GM12801 (cell line): ENCODE measurements around the gene PDE4C.

Experiments
- TF ChIP-seq, protein P1 (sequence below): IDR thresholded peaks from one replicate; pipeline ENCODE4 v1.5.1; 2011; ENCODE audit warnings: control low read depth; ENCODE audit not compliant: insufficient read length; ENCODE audit errors: extremely low read depth

Gene PDE4C

DNA sequence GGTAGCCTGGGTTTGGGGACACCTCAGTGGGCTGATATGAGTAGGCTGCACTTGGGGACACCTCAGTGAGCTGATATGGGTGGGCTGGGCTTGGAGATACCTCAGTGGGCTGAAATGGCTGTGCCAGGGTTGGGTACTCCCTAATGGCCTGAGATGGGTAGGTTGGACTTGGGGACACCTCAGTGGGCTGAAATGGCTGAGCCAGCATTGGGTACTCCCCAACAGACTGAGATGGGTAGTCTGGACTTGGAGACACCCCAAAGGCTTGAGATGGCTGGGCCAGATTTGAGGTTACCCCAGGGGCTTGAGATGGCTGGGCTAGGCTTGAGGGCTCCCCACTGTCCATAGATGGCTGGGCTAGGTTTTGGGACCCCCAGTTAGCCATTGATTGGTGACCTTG is 35.9 kb upstream of the PDE4C start:
- TF ChIP-seq, protein P1, sequence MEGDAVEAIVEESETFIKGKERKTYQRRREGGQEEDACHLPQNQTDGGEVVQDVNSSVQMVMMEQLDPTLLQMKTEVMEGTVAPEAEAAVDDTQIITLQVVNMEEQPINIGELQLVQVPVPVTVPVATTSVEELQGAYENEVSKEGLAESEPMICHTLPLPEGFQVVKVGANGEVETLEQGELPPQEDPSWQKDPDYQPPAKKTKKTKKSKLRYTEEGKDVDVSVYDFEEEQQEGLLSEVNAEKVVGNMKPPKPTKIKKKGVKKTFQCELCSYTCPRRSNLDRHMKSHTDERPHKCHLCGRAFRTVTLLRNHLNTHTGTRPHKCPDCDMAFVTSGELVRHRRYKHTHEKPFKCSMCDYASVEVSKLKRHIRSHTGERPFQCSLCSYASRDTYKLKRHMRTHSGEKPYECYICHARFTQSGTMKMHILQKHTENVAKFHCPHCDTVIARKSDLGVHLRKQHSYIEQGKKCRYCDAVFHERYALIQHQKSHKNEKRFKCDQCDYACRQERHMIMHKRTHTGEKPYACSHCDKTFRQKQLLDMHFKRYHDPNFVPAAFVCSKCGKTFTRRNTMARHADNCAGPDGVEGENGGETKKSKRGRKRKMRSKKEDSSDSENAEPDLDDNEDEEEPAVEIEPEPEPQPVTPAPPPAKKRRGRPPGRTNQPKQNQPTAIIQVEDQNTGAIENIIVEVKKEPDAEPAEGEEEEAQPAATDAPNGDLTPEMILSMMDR = no peak

DNA sequence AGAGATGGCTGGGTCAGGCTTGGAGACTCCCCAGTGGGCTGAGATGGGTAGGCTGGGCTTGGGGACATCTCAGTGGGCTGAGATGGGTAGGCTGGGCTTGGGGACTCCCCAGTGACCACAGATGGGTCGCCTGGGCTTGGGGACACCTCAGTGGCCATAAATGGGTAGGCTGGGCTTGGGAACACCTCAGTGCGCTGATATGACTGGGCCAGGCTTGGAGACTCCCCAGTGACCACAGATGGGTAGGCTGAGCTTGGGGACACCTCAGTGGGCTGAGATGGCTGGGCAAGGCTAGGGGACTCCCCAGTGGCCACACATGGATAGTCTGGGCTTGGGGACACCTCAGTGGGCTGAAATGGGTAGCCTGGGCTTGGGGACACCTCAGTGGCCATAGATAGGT is 35.2 kb upstream of the PDE4C start:
- TF ChIP-seq, protein P1 = no peak

DNA sequence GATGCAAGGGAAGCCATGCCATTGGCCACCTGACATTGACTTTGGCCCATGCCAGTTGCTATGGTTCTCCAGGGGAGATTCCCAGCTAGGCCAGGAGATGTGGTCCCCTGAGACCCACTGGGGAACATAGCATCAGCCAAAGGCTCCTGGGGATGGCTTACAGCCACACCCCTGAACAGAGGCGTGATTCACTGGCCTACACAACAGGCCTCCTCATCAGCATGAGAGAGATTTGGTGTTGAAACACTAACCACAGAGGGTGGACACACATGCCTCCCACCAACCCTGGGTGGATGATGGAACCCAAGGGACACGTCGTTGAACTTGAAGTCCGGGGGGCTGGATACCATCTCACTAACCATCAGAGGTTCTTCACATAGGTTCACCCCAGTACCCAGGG is 33.7 kb upstream of the PDE4C start:
- TF ChIP-seq, protein P1 = no peak

DNA sequence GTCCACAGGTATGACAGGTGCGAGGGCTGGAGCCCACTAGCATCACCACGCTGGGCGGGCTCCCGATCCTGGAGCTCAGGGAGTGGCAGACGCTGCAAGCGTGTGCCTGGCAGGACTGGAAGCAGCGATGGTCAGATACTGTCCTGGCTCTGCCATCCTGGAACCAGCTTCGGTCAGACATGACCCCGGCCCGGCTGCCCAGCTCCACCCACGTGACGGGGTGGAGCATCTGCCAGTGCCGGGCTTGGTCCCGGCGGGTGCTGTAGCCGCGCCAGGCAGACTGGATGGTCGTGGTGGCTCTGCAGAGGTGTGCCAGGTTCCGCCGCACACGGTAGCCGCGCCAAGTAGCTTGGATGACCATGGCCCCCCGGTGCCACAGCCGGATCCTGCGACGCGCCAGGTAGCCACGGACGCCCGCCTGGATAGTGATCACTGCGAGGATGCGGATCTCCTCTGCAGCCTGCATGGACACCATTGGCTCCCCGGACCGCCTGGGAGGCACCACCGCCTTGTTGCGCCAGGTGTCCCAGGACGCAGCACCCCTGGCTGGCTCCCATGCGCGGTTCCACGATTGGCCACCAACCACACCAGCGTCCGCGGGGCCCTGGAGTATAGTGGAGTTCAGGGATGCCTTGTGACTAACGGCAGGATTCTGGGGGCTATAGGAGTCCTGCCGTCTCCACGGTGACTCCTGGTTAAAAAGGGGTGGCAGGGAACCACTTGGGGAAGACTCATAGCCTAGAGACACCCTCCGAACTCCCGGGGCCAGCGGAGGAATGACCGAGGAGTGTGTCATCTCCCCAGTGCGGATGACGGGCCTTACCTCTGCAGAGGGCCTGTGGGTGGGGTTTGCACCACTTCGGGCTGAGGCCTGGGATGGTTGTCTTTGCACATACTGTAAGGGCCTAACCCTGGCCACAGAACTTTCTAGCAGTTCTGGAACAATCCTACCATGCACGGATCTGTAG is 31.5 kb upstream of the PDE4C start:
- TF ChIP-seq, protein P1 = no peak

DNA sequence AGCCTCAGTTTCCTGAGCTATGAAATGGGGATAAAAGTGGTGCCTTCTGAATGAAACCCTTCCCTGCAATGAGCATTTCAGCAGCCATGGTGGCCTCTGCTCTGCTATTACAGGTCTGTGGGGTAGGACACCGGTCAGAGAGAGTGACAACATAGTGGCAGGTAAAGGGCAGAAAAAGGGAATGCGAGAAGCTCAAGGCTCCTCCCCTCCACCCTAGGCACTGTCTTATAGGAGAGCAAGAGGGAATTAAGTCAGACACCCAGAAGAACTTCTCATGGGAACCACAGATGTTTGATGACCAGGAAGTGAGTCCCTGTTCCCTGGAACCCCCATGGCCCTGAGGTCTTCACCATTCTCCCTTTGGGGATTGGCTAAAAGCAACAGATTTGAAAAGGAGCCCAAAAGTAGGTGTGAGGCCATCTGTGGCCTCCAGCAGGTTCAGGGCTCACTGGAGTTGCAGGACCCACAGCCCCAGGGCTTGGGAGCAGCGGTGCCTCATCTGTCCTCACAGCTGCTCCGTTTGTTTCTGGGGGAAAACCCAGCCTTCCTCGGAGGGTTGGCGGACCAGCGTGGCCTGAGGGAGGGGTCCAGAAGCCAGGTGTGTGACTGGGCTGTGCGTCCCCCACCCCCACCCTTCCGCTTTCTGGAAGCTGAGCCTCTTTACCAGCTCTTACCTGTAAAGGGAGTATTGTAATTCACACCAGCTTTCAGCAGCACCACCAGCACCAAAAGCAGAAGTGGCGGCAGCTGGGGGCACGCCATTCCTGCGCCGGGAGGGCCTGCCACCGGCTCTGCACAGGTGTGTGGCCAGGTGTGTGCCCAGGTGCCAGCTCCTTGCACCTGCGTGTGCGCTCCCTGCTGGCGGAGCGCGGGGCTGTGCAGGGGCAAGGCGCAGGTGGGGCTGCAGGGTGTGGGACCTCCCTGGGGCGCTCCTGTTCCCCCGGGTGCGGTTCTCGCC is 28.6 kb upstream of the PDE4C start:
- TF ChIP-seq, protein P1 = no peak

DNA sequence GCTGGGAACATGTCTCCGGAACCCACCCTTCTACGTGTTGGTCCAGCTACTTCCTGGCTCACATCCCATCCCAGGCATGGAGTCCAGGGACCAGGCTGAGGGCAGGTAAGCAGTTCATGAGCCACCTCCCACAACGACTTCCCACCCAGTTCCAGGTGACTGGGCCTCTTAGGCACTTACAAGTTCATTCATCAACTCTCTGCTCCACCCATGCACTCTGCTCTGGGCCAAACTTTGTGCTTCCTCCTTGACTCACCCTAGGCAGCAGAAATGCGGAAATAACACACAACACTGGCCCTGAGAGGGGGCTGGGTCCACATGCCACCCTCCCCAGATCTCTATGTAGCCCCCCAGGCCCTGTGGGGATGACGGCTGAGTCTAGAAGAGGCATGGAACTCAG is 27.5 kb upstream of the PDE4C start:
- TF ChIP-seq, protein P1 = no peak

DNA sequence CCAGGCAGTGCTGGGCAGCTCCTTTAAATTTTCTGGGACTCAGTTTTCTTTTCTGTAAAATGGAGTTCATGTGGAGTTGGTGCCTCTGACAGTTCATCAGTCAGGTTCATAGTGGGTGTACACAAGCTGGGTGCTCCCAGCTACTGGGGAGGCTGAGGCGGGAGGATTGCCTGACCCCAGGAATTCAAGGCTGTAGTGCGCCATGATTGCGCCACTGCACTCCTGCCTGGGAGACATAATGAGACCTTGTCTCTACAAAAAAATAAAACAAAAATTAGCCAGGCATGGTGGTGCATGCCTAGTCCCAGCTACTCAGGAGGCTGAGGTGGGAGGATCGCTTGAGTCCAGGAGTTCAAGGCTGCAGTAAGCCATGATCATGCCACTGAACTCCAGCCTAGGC is 26.9 kb upstream of the PDE4C start:
- TF ChIP-seq, protein P1 = no peak
